ENCODE measurements around the gene ASGR2. TPM values are rescaled to one million over a fixed set of nuclear protein-coding genes. Genes with fewer than 3 reads are reported as not detected.

The ASGR2 gene
- polyA plus RNA-seq, 1 of the 3 experiments (the other 2 are of a cell fraction) = not detected

GRCh38 chr17:7132511-7133094 lies 18.0 kb upstream of the ASGR2 start (continued):
- TF ChIP-seq MAX (IDR thresholded peaks at IDR 0.05; ENCODE audit: low read depth) = no peak
- TF ChIP-seq MXI1 (IDR thresholded peaks at IDR 0.05; ENCODE audit: low read depth, low read length) = no peak

GRCh38 chr17:7131423-7131791 lies 16.8 kb upstream of the ASGR2 start:
- Histone ChIP-seq H3K9me2 (no peaks in the 10 kb centered on the region), H3K36me3 (replicated peaks in 1 of 2; ENCODE audit: control insufficient read depth in 1 of 2, insufficient read depth in 2 of 2, low read length in 1 of 2) (no peaks in the 10 kb centered on the region), H3K27me3 (ENCODE audit: insufficient read depth) (peaks cover 80% of the 10 kb centered on the region), H3K27ac (ENCODE audit: low read depth in 2 of 2, low read length in 1 of 2) (no peak overlapping the region), H2AFZ (ENCODE audit: low read depth) (no peak overlapping the region), H3K9me3 (no peaks in the 10 kb centered on the region), H3K4me2 (no peak overlapping the region), H3F3A (replicated peaks; ENCODE audit: insufficient read depth) (no peaks in the 10 kb centered on the region), H3K79me2 (ENCODE audit: insufficient read depth) (no peaks in the 10 kb centered on the region), H3K4me3 (ENCODE audit: low read depth in 2 of 2, low read length in 1 of 2) (no peak overlapping the region), H3K4me1 (ENCODE audit: control insufficient read depth in 1 of 2, insufficient read depth in 2 of 2, low read depth in 1 of 2, low read length in 1 of 2) (no peaks in the 10 kb centered on the region), H3K9ac (no peak overlapping the region), H4K20me1 (ENCODE audit: insufficient read depth) (no peaks in the 10 kb centered on the region)
- DNase-seq = no peak
- CTCF ChIA-PET = interaction anchor here (2.9 to 17.9 kb wide), 2 partner anchors 47 to 81 kb away, joined by 16 to 502 read pairs; partner anchors contain the start of genes ASGR1 and SLC16A11
- no peak for TF ChIP-seq MEF2A (IDR thresholded peaks at IDR 0.05; ENCODE audit: borderline replicate concordance, low read depth)
- no peak for TF ChIP-seq EP300 (IDR thresholded peaks at IDR 0.05; ENCODE audit: borderline replicate concordance in 1 of 2, low read depth in 1 of 2, low read length in 1 of 2)
- TF ChIP-seq FOSL2 (IDR thresholded peaks at IDR 0.05; ENCODE audit: borderline replicate concordance, low read depth) = no peak
- no peak for TF ChIP-seq PBX3 (IDR thresholded peaks at IDR 0.05)
- no peak for TF ChIP-seq USF2 (IDR thresholded peaks at IDR 0.05; ENCODE audit: borderline replicate concordance, low read depth, low read length)
- no peak for TF ChIP-seq TEAD4 (IDR thresholded peaks at IDR 0.05; ENCODE audit: borderline replicate concordance, insufficient read depth)
- TF ChIP-seq NFIC (IDR thresholded peaks at IDR 0.05; ENCODE audit: borderline replicate concordance) = no peak
- no peak for TF ChIP-seq NRF1 (IDR thresholded peaks at IDR 0.05; ENCODE audit: low read depth, low read length)
- no peak for TF ChIP-seq RFX5 (IDR thresholded peaks at IDR 0.05; ENCODE audit: low read length)
- no peak for TF ChIP-seq TCF12 (IDR thresholded peaks at IDR 0.05)
- no peak for TF ChIP-seq MXI1 (IDR thresholded peaks at IDR 0.05; ENCODE audit: low read depth, low read length)
- no peak for TF ChIP-seq ZBTB33 (IDR thresholded peaks at IDR 0.05; ENCODE audit: borderline replicate concordance, low read depth)
- TF ChIP-seq CTCF (IDR thresholded peaks at IDR 0.05) = no peak
- TF ChIP-seq TAF1 (IDR thresholded peaks at IDR 0.05; ENCODE audit: borderline replicate concordance, low read depth, low read length) = no peak
- TF ChIP-seq MAX (IDR thresholded peaks at IDR 0.05; ENCODE audit: low read depth) = no peak
- no peak for TF ChIP-seq REST (IDR thresholded peaks at IDR 0.05; ENCODE audit: low read depth, low read length)
- no peak for TF ChIP-seq EZH2phosphoT487 (IDR thresholded peaks at IDR 0.05; ENCODE audit: borderline replicate concordance, low read depth)
- TF ChIP-seq SIN3A (IDR thresholded peaks at IDR 0.05; ENCODE audit: borderline replicate concordance, low read depth, low read length) = no peak
- TF ChIP-seq RXRA (IDR thresholded peaks at IDR 0.05; ENCODE audit: borderline replicate concordance, low read depth) = no peak
- TF ChIP-seq SMC3 (IDR thresholded peaks at IDR 0.05; ENCODE audit: low read depth, low read length) = no peak
- POLR2A ChIA-PET = no interaction called here
- WGBS (ENCODE audit: low lambda C conversion rate) = 42% methylated on average over 5 of the region's 5 CpGs

Measured in SK-N-SH (cell line).